ENCODE measurements around the gene SMOC1.

Gene SMOC1

GRCh38 chr14:70050136-70050535 is 170.9 kb downstream of the SMOC1 start:
- DNase-seq (ENCODE audit: low spot score) = no peak
- TF ChIP-seq CTCF (IDR thresholded peaks at IDR 0.05; ENCODE audit: extremely low read depth, missing control alignments) = no peak

GRCh38 chr14:70052990-70053389 is 173.8 kb downstream of the SMOC1 start:
- no peak for TF ChIP-seq CTCF (IDR thresholded peaks at IDR 0.05; ENCODE audit: extremely low read depth, missing control alignments)
- DNase-seq (ENCODE audit: low spot score) = peak; percentile 22

GRCh38 chr14:70057519-70058136 is 178.4 kb downstream of the SMOC1 start:
- no peak for TF ChIP-seq CTCF (IDR thresholded peaks at IDR 0.05; ENCODE audit: extremely low read depth, missing control alignments)
- no peak for DNase-seq (ENCODE audit: low spot score)

GRCh38 chr14:70059545-70059944 is 180.3 kb downstream of the SMOC1 start:
- no peak for TF ChIP-seq CTCF (IDR thresholded peaks at IDR 0.05; ENCODE audit: extremely low read depth, missing control alignments)
- no peak for DNase-seq (ENCODE audit: low spot score)

GRCh38 chr14:70061108-70061507 is 181.9 kb downstream of the SMOC1 start:
- DNase-seq (ENCODE audit: low spot score) = no peak
- TF ChIP-seq CTCF (IDR thresholded peaks at IDR 0.05; ENCODE audit: extremely low read depth, missing control alignments) = no peak

- no peak for DNase-seq (ENCODE audit: low spot score)
- no peak for TF ChIP-seq CTCF (IDR thresholded peaks at IDR 0.05; ENCODE audit: extremely low read depth, missing control alignments)
These were observed 185.1 kb downstream of the SMOC1 start for GRCh38 chr14:70064136-70064865.

- no peak for DNase-seq (ENCODE audit: low spot score)
- no peak for TF ChIP-seq CTCF (IDR thresholded peaks at IDR 0.05; ENCODE audit: extremely low read depth, missing control alignments)
These were observed 188.6 kb downstream of the SMOC1 start for GRCh38 chr14:70067810-70068209.

Measured in GM20000 (cell line).